Measurements from ENCODE around the gene GIMD1.

DNA sequence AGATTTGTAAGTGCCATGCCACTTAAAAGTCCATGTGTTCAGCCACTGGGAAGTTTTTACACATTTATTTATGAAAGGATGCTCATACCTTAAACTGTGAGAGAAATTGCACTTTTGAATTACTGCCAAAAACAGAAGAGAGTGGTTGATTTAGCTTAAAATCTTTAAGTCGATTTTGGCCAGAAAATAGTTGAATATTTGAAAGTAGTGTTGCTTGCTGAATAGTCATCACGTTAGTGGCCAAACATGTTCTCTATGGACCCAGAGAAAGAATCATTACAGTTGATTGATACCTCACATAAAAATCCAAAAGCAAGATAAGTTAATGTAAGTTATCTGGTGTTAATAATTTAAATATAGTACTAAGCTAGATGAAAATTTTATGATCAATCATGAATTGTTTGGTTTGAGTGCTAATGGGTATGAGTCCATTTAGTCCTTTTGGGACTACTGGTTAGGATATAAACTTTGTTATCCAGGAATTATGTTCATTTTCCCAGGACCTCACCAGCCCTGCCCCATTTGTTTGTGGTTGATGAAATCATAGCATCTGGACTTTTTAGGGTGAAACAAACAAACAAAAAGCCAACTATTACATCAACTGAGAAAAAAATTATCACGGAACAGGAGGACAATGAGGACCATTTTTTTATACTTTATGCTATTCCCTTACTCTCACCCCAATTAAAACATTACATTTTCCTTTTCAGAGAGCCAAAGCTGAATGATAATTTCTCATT, 6.3 kb downstream of the GIMD1 start:
- TF ChIP-seq POLR2AphosphoS5 (IDR thresholded peaks at IDR 0.05) = no peak
- TF ChIP-seq, protein P1, sequence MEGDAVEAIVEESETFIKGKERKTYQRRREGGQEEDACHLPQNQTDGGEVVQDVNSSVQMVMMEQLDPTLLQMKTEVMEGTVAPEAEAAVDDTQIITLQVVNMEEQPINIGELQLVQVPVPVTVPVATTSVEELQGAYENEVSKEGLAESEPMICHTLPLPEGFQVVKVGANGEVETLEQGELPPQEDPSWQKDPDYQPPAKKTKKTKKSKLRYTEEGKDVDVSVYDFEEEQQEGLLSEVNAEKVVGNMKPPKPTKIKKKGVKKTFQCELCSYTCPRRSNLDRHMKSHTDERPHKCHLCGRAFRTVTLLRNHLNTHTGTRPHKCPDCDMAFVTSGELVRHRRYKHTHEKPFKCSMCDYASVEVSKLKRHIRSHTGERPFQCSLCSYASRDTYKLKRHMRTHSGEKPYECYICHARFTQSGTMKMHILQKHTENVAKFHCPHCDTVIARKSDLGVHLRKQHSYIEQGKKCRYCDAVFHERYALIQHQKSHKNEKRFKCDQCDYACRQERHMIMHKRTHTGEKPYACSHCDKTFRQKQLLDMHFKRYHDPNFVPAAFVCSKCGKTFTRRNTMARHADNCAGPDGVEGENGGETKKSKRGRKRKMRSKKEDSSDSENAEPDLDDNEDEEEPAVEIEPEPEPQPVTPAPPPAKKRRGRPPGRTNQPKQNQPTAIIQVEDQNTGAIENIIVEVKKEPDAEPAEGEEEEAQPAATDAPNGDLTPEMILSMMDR (IDR thresholded peaks at IDR 0.05) = no peak
- no peak for TF ChIP-seq EP300 (IDR thresholded peaks at IDR 0.05)

All from suprapubic skin (tissue), 4 donors.